Measurements from ENCODE around the gene PEX16.

Gene PEX16

DNA sequence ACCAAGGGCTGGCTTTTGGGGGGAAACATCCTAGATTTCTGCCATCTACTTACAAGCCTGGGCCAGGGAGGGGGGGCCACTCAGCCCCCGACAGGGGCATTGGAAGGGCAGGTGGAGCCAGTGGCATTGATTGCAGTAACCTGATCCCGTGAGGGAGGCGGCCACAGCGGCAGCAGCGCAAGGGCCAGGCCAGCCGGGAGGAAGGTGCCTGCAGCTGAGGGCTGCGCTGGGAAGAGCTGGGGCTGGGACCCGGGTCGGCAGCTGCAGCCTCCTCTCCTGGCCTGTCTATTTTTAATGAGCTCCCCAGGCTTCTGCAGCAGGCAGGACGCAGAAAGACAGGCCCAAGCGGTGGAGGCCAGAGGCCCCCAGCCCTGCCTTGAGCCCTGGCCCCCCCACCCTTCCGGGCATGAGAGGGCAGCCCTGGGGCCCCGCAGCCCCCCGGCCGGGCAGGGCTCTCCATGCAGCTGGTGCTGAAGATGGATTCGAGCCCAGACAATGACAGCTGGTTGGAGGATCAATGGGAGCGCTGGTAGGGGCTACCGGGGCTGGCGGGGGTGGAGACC, 21.2 kb downstream of the PEX16 start:
- peak; percentile 65 to 82 for DNase-seq

DNA sequence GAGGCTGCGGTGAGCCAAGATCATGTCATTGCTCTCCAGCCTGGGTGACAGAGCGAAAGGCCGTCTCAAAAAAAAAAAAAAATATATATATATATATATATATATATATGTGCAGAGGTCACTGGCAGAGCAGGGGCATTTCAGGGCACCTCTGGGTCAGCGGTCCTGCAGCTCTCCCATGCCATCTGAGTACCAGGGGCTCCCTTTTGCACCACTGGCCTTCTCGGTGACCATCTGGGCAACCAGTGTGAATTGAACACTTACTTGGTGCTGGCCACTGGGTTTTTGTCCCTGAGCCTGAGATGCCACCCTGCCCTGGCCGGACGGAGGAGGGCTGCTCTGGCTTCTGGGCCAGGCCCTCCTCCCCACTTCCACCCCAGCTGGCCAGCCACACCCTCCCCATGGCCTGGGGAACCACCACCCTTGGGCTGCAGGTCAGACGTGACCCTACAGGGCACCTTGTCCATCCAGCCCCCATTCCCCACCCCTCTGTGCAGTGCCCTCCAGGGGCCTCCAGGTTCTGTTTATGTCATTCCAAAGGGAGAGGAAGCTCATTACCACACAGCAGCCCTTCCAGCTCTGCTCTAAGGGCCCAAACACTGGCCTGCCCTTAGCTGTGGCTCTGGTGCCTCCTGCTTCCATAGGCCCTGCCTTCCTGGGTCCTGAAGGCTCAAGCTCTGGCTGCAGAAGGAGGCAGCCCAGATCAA, 22.0 kb downstream of the PEX16 start:
- no peak for DNase-seq

DNA sequence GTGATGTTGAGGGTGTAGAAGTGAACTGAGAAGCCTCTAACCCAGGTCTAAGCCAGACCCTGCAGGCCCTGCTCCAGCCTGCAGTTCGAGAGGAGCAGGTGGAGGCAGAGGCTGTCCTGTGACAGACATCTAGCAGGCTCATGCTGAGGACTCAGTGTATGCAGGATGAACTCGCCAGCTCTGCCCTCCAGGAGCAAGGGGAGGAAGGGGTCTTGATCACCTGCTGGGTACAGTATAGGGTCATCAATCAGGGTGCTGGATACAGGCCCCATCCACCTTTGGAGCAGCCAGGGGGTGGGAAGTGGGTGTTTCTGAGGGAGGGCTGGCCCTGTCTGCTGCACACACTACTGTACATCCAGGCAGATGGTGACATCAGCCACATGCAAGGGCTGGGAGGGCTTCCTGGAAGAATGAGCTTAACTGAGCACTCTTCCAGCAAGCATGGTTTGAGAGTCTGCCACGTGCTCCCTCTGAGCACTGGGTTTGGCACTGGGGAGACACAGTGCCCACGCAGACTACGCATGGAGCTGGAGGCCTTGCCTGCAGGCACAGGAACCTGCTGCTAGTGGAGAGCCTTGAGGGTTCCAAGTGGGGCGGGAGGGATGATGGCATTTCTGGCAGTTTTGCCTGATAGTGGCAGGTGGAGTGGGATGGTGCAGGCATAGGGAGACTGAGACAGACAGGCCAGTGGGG, 23.0 kb downstream of the PEX16 start:
- DNase-seq = peak in 1 of 2 experiments; percentile 20

DNA sequence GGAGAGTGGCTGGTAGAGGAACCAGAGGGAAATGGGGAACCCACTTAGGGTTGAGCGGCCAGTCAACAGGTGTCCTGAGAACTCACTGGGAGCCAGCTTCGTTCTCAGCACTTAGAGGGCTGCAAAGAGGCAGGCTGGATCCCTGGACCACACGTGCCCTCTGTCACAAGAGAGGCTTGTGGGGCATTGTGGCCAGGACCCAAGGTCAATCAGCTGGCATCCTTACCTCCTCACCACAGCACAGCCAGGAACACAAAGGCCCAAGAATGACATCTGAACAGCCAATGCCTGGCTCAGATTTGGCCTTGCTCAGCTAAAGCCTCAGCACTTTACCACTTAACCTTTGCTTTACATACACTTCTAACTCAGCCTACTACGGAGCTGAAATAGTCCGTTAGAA, 24.8 kb downstream of the PEX16 start:
- DNase-seq = no peak

DNA sequence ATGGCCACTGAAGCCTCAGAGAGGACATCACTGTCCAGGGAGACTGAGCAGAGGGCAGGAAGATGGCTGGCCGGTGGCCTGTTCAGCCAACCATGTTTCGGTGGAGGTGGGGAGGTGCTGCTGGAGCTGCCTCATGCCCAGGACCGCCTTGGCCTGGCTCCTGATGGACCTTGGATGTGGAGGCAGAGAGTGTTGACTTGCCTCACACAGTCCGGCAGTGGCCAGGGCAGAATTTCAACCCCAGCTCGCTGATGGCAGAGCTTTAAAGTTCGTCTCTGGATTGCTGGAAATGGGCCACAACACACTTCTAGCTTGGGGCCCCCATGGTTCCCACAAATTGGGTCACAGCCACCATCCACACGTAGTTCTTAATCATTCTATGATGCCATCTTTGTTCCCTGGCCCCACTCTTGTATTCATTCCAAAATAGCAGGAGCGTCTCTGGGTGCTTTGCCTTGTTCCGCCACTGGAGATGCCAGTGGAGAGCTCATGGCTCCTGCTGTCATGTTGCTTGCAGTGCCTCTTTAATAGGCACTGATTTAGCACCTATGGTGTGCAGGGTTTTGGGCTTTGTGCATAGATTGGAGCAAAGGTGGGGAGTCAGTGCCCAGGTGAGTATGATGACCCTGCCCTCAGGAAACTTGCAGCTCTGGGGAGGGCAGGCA, 26.7 kb downstream of the PEX16 start:
- DNase-seq = no peak

DNA sequence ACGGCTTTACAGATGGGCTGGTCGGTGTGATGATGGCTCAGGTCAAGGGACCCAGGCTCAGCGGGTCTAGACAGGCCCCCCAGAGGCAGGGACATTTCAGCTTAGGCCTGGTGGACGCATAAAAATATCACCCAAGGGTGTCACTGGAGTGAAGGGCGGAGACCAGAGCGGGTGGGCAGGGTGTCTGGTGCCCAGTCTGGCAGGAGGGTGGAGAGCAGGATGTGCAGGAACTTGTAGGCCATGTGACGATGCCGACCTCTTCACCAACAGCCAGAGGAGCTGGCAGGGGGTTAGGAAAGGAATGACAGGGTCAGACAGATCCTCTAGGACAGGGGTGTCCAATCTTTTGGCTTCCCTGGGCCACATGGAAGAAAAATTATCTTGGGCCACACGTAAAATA, 27.7 kb downstream of the PEX16 start:
- no peak for DNase-seq

DNA sequence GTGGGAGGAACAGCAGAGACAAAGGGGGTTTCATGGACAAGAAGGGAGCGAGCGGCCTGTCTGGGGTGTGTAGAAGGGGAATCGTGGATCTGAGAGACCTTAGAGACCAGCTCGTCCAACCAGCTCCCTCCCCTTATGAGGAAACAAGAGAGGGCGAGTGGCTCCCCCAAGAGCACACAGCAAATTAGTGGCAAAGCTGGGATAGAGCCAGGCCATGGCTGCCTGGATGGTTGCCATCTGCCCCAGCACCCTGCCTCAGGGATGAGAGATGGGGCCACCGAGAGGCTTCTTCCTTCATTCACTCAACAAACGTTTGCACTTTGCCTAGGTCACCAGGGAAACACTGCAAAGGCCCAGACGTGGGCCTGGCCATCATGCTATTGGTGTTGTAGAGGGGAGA, 28.1 kb downstream of the PEX16 start:
- no peak for DNase-seq

DNA sequence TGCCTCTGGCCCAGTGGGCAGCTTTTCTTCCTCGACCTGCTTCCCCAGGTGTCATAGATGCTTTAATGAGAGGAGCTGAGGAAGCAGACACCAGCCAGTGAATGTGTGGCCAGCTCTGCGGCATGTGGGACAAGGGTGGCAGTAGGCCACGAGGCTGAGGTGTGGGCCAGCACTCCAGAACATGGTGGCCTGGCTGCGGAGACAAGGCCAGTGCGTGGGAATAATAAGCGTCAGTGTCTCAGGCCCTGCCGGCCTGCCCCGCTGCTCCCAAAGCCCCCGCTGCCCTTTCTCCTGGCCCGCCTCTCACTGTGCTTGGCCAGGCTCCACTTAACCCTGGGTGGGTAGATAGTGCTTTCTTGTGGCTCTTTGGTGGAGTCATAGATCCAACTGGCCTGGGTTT, 30.1 kb downstream of the PEX16 start:
- DNase-seq = no peak

DNA sequence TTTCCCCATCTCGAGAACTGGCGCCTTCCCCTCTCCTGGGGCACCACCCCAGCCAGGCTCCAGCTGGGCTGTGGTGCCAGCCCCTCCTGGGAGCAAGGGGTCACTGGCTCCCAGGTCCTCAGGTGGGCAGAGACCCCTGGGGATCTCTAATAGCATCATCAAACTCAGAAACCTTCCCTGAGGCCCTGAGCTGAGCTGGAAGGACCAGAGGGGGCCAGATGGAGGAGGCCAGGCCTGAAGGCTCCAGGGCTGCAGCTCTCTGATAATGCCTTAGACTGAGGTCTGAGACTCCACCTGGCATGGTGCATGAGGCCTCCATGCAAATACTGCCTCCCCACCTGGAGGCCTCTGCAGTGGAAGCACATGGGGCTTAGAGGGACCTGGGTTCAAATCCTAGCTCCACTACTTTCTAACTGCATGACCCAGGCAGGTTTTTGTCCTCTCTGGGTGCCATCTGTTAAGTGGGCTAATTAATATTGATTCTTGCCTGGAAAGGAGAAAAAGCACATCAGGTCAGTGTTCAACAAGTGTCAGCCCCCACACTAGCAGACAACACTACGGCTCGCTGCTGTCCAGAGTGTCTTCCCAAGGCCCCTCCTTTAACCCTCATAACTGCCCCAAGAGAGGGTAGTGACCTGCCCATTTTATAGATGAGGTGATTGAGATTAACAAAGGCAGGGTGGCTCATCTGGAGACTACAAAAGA, 30.7 kb downstream of the PEX16 start:
- no peak for DNase-seq

DNA sequence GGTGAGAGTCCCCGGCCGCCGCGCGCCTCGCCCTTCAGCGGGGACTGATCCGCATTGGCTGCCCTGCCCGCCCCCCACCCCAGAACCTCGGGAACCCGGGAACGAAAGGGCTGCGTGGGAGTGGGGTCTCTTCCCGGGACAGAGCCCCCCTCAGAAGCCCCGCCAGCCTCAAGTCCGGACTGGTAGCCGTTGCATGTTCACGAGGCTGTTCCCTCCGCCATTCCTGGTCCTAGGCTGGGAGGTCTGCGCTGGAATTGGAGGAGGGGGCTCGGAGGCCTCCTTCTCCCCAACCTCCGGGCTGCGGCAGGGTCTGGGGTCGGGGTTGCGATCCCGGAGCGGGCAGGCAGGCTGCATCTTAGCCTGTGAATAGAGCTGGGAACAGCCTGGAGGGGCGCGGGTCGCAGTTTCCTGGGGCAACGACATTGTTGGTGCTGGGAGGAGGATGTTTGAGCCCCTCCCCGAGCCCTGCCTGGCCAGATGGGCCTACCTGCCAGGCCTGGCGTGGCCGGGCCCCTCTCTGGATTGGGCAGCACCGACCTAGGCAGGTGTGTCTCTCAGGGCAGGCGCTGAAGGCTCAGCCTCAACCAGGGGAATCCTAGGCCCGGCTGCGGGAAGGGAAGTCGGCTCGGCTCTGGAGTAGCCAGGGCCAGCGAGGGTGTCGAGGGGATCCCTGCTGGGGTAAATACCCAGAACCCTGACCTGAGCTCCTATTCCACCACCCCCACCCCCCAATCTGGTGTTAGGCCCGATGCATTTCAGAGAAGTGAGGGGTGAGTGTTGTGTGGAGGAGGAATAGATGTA, 31.6 kb downstream of the PEX16 start:
- DNase-seq = peak in 1 of 2 experiments; percentile 28

DNA sequence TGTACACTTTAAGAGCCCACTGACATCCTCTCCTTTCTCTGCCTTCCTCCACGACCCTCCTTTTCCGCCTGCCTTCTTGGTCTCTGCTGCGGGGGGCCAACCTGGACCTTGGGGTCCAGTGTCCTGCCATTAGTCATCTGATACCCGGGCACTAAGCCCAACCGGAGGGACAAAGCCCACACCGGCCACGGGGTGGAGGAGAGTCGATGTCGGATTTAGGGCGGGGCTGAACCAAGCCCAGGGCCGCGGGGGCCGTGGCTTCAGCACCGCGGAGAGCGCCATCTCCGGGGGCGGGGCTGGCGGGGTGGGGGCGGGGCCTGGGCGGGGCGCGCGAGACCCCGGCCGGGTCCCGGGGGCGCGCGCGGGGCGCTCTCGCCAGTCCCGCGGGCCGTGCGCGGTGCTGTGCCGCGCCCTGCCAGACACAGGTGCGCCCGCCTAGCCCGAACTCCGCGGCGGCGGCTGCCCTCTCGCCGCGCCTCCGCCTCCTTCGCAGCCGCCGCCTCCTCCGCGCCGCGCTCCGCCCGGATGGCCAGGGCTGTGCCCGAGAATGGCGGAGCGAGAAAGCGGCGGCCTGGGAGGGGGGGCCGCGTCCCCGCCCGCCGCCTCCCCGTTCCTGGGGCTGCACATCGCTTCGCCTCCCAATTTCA, 32.3 kb downstream of the PEX16 start, which contains the start of gene MAPK8IP1:
Gene MAPK8IP1 (plus strand): TSS at position 378 of the 647 bp plus-strand sequence. CDS start 170 bp downstream, at position 548.
- DNase-seq = peak; percentile 22 to 59

DNA sequence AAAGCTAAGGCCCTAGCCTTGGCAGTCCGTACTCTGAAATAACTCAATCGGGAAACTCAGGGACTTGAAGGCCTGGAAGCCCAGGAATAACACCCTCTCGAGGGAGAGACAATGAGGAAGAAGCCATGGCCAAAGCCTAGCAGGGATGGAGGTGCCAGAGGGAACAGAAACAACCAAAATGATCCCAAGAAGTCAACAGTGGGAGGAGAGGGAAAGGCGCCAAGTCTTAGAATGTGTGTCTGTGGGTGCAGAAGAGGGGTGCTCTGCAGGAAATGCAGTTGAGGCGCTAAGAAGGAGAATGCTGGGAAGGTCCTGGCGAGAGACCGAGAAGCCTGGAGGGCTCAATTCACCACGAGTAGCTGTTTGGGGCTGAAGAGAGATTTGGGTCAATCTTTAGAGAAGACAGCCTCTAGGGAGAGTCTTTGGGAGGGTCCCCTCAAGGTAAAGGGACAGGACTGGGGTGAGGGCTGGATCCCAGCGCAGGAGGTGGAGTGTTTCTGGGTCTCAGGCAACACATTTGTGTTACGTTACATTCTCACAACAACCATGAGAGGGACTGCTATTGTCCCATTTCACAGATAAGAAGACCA, 33.0 kb downstream of the PEX16 start:
- no peak for DNase-seq

DNA sequence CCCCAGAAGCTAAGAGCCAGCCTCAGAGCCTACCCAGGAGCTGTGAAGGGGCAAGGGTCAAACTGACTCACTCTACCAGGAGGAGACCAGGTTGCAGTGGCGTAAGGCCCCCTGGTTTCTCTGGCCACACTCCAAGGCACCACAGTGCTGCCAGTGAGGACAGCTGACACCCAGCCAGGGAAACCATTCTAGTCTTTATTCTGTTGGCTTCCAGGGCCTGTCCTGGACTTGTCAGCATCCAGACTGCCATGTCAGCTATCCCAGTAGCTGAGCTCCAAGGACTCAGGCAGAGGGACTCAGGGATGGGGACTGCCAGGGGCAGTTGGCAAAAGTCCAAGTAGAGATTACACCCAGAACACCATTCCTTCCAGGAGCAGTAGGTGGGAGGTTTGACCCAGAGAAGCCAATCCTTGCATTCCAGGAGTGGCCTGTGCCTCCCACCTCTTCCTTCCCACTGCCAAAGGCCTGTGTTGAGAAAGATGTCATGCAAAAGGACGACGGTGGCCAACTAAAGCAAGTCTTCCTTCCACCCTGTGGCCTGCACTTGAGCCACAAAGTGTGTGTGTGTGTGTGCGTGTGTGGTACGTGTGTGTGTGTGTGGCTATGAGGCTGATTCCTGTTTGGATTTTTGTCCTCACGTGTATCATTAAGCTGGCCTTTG, 35.8 kb downstream of the PEX16 start:
- peak in 1 of 2 experiments; percentile 12 for DNase-seq

DNA sequence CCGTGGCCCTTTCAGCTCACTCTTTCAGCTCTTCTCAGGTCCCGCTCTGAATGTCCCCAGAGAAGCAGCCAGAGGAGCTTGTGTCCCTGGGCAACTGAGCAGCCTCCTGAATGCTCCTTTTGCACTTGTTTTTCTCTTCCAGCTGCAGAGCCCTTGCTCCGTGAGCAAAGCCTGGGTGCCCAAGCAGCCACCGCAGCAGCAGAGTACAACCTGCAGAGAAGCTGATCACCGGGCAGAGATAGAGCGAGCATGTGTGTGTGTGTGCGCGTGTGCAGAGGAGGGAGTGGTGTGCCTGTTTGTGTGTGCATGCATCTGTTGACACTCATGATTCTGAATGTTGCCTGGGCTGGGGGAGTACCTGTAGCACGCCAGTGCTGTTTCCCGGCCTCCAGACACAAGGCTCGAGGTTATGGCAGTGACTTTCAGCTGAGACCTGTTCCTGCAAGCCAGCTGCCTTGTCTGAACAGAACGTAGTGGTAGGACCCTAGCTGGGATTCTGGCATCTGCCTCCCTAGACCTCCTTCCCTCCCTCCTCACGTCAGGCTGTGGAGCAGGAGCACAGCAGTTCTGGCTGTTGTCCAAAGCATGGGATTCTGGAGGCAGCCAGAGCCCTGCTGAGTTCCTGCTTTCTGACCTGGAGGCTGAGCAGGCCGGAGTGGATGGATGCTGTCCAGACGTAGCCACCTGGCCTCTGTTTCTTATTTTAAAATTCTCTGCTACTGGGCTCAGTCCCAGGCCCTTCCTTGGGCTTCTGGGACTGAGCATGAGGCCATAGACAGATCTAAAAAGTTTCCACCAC, 36.7 kb downstream of the PEX16 start:
- DNase-seq = no peak

DNA sequence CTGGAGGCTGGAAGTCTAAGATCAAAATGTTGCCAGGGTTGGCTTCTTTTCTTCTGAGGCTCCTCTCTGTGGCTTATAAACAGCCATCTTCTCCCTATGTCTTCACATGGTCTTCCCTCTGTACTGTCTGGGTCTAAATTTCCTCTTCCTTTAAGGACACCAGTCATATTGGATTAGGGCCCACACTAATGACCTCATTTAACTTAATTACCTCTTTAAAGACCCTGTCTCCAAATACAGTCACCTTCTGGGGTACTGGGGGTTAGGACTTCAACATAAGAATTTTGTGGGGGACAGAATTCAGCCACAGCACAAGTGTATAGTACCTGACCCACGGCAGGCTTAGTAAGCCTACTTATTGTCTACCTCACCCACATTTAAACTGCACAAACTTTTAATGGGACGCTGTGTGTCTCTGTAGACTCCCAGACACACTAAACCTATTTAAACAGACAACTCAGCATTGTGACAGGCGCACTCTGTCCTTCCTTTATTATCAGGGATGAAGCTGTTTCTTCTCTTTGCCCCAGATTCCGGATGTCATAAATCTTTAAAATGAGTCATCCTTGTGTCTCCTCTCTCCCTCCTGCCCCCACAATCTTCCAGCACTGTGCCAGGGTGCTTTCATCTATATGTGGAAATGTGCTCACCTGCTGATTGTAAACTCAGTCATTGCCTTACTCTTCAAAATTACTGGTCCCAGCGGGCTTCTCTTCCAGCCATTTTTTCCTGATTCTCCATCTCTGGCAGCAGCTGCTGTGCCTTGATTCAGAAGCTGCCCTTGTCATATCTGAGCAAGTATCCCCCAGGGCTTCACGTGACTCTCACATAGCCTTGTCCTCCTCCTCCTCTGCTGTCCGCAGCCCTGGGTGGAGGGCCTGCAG, 37.6 kb downstream of the PEX16 start:
- no peak for DNase-seq

DNA sequence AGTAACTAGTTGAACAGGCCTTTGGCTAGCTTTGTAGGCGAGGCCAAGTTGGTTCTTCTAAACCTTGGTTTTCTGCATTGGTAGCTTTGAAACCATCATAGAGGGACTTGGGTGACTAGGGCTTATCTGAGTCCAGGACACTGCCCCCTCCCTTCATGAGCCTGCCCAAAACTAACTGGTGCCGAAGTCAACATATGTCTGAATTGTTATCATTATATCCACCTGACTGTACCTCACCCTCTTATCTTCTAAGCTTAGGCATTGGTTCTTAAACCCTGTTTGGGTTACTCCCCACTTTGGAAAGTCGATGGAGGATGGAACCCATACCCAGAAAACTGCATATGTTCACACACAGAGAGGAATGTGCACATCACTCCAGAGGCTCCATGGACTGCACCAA, 39.8 kb downstream of the PEX16 start:
- no peak for DNase-seq

DNA sequence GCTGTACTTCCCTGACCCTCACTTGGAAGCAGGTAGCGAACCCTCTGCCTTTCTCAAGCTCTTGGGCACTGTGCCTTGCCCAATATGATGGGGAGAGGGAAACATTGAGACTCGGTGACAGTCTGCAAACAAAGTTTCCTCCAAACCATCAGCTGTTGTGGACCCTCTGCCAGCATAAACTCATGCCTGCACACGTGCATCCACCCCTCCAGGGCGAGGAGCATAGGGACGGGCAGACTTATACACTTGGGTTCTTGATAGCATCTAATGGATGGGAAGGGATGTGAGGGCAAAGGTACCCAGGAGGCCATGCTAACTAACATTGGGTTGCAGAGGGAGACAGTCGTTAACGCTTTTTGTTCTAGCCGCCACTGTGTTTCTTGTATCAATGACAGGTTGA, 40.5 kb downstream of the PEX16 start:
- DNase-seq = no peak

DNA sequence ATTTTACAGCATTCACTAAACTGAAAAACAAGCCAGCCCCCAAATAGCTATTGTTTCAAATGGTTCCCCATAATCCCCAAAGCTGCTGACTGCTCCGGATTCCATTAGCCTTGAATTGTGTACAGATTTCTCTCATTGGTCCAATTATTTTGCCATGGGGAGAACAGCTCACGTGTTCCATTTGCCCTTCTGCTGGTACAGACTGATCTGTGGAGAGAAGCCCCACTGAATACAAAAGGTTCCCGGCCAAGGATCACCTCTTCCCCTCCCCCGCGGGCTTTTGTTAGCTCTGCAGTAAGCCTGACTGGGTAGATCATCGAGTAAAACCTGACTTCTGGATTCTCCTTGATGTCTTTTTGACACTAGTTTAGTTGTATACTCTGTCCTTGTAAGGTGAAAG, 41.3 kb downstream of the PEX16 start:
- no peak for DNase-seq
